Progenitor cell of endocrine pancreas (in vitro differentiated cells): ENCODE measurements around the gene KLHL26. TPM values are rescaled to one million over a fixed set of nuclear protein-coding genes. Genes with fewer than 3 reads are reported as not detected.

Source experiments
- DNase-seq: peaks from one replicate; pipeline ENCODE4 v3.0.0; 2021; ENCODE audit warnings: low spot score; ENCODE audit not compliant: unreplicated experiment
- H3K27ac Mint-ChIP-seq: 2 replicates; pipeline ENCODE4 v1.8.0; 2021; ENCODE audit warnings: mild to moderate bottlenecking, moderate library complexity, mixed read lengths
- H3K27me3 Mint-ChIP-seq: 2 replicates; pipeline ENCODE4 v1.8.0; 2021; ENCODE audit warnings: mixed read lengths
- H3K36me3 Mint-ChIP-seq: 2 replicates; pipeline ENCODE4 v1.8.0; 2022; ENCODE audit warnings: mixed read lengths; ENCODE audit not compliant: insufficient read depth
- H3K4me1 Mint-ChIP-seq: 2 replicates; pipeline ENCODE4 v1.8.0; 2021; ENCODE audit warnings: low read depth, mixed read lengths
- H3K4me3 Mint-ChIP-seq: 2 replicates; pipeline ENCODE4 v1.8.0; 2021; ENCODE audit warnings: low read depth, mild to moderate bottlenecking, moderate library complexity, mixed read lengths
- H3K9me3 Mint-ChIP-seq: 2 replicates; pipeline ENCODE4 v1.8.0; 2021; ENCODE audit warnings: low read depth, mixed read lengths
- total RNA-seq: library from RNA; stranded (reverse); gene quantifications from 2 replicates; pipeline ENCODE4 v1.2.1, GENCODE V29; 2021
- TF ChIP-seq, protein P1 (sequence below): fragments of 200-600 bp; sonication (generic); IDR thresholded peaks from one replicate; pipeline ENCODE4 v1.5.0; 2021; ENCODE audit warnings: antibody characterized with exemption, mild to moderate bottlenecking; ENCODE audit not compliant: unreplicated experiment

The KLHL26 gene
- total RNA-seq, 1 donor from 2014 or later = 12.3 TPM

DNA sequence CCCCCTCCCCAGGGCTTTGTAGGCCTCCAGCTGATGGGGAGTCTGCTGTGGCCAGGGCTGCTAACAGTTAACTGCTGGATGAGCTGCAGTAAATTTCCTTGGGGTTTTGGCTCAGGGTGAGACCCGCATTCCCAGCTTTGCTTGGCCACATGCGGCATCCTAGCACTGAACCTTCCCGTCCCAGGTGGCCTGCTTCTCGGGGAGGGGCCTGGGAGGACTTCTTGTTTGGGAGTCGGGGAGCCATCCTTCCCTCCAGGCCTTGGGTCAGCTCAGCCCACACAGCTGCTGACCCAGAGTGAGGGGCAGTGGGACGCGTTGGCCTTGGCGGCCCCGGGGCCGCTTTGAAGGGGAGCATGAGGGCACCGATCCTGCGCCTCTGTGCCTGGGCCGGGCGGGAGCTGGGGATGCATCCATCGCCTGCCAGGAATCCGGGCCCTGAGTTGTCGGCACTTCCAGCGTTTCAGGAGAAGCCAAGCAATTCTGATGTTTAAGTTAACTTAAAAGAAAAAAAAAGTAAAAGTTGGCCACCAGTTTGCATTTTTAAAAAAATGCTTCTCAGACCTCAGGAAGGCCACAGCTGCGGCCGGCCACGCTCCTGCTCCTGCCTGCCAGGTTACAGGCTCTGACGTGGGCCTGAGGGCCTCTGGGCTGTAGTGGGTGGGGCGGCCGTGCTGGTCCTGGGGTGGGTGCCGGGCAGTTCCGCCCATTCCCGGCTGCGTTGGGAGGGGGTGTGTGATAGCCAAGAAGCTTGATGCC, 74.3 kb downstream of the KLHL26 start:
- TF ChIP-seq, protein P1, sequence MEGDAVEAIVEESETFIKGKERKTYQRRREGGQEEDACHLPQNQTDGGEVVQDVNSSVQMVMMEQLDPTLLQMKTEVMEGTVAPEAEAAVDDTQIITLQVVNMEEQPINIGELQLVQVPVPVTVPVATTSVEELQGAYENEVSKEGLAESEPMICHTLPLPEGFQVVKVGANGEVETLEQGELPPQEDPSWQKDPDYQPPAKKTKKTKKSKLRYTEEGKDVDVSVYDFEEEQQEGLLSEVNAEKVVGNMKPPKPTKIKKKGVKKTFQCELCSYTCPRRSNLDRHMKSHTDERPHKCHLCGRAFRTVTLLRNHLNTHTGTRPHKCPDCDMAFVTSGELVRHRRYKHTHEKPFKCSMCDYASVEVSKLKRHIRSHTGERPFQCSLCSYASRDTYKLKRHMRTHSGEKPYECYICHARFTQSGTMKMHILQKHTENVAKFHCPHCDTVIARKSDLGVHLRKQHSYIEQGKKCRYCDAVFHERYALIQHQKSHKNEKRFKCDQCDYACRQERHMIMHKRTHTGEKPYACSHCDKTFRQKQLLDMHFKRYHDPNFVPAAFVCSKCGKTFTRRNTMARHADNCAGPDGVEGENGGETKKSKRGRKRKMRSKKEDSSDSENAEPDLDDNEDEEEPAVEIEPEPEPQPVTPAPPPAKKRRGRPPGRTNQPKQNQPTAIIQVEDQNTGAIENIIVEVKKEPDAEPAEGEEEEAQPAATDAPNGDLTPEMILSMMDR = no peak
- Mint-ChIP-seq H3K4me1 (no peaks in the 10 kb centered on the region), H3K9me3 (peaks cover 3% of the 10 kb centered on the region), H3K4me3 (no peak overlapping the region), H3K27ac (no peak overlapping the region), H3K27me3 (no peaks in the 10 kb centered on the region), H3K36me3 (peaks cover 2% of the 10 kb centered on the region)
- DNase-seq = no peak

DNA sequence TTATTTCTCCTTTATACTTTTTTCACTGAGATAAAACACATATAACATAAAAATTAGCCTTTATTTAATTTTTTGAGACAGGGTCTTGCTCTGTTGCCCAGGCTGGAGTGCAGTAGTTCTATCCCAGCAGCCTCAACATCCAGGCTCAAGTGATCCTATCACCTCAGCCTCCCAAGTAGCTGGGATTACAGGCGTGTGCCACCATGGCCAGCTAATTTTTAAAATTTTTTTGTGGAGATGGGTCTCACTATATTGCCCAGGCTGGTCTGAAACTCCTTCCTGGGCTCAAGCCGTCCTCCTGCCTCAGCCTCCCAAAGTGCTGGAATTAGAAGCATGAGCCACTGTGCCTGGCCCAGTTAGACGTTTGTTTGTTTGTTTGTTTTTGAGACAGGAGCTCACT, 75.1 kb downstream of the KLHL26 start:
- Mint-ChIP-seq H3K36me3 (peaks cover 2% of the 10 kb centered on the region), H3K4me1 (no peaks in the 10 kb centered on the region), H3K9me3 (peaks cover 3% of the 10 kb centered on the region), H3K4me3 (no peak overlapping the region), H3K27me3 (no peaks in the 10 kb centered on the region), H3K27ac (no peak overlapping the region)
- TF ChIP-seq, protein P1 = no peak
- no peak for DNase-seq

DNA sequence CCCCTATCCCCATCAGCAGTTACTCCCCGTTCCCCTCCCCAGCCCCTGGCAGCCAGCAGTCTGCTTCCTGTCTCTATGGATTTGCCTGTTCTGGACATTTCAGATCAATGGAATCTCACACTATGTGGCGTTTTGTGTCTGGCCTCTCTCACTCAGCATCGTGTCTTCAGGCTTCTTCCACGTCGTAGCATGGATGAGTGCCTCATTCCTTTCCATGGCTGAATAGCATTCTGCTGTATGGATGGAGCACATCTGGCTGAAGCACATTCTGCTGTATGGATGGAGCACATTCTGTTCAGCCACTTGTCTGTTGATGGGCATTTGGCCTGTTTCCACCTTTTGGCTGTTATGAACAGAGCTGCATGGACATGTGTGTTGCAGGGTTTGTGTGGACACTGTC, 76.2 kb downstream of the KLHL26 start:
- H3K9me3 Mint-ChIP-seq = no peaks in the 10 kb centered on the region
- H3K4me3 Mint-ChIP-seq = no peak overlapping the region

DNA sequence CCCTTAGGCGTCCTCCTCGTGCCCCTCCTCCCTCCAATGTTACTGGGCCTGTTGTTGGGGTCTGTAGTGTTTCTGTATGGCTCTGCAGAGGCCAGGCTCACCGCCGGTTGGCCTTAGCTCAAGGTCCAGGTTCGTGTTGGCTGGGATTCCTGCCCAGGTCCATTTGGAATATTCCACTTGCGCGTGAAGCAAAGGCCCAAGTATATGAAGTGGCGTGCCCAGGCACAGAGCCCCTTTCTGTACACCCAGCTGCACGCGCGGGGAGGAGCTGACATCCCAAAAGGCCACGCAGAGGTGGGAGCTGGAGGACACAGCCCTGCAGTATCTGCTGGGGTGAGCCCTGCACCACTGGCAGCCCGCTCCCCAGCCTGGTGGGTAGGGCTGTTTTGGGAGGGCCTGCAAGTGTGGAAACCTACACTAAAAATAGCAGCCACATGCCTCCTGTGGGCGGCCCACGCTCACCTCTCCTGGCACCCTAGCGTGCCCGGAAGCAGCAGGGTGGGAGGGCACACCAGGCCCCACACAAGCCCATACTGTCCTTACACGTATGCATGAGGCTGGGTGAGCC, 76.8 kb downstream of the KLHL26 start:
- H3K36me3 Mint-ChIP-seq = no peaks in the 10 kb centered on the region
- TF ChIP-seq, protein P1 = no peak
- no peak overlapping the region for H3K4me3 Mint-ChIP-seq
- H3K4me1 Mint-ChIP-seq = no peaks in the 10 kb centered on the region
- no peaks in the 10 kb centered on the region for H3K9me3 Mint-ChIP-seq
- H3K27ac Mint-ChIP-seq = no peak overlapping the region
- no peak for DNase-seq
- no peaks in the 10 kb centered on the region for H3K27me3 Mint-ChIP-seq

More for the DNA sequence above, 76.2 kb downstream of the KLHL26 start:
- no peak overlapping the region for H3K27ac Mint-ChIP-seq
- H3K4me1 Mint-ChIP-seq = no peaks in the 10 kb centered on the region
- no peaks in the 10 kb centered on the region for H3K36me3 Mint-ChIP-seq
- no peak for DNase-seq
- TF ChIP-seq, protein P1 = no peak
- no peaks in the 10 kb centered on the region for H3K27me3 Mint-ChIP-seq

DNA sequence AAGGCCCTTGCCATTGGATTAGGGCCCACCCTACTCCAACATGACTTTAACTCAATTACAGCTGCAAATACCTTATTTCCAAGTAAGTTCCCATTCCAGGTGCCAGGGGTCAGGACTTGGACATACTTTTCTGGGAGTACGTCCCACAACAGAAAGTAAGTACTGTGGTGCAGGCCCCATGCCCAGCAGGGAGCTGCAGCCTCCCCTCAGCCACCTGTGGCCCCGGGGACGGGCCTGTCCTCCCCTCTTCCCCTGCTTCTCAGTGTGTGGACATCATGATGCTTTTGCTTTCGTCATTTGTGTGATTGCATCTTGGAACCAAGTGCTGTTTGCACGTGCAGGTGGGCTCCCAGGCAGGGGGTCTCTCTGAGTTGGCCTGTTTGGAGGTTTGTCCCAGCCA, 78.6 kb downstream of the KLHL26 start:
- TF ChIP-seq, protein P1 = no peak
- Mint-ChIP-seq H3K4me3 (no peak overlapping the region), H3K27ac (no peak overlapping the region), H3K4me1 (no peaks in the 10 kb centered on the region), H3K9me3 (no peaks in the 10 kb centered on the region), H3K36me3 (no peaks in the 10 kb centered on the region), H3K27me3 (no peaks in the 10 kb centered on the region)
- no peak for DNase-seq
